ENCODE data around the gene IQSEC1.

IQSEC1 gene

GRCh38 chr3:13113346-13114330, 40.4 kb upstream of the IQSEC1 start:
- Histone ChIP-seq H3K27ac (ENCODE audit: low read length) (no peak overlapping the region), H3K4me3 (ENCODE audit: low read length) (no peak overlapping the region), H3K9me3 (ENCODE audit: control insufficient read depth, low read depth, low read length) (no peaks in the 10 kb centered on the region), H3K27me3 (ENCODE audit: control insufficient read depth, insufficient read depth, low read length) (no peaks in the 10 kb centered on the region), H3K4me1 (ENCODE audit: control insufficient read depth, low read depth, low read length) (no peaks in the 10 kb centered on the region), H3K36me3 (ENCODE audit: control insufficient read depth, low read depth, low read length) (no peaks in the 10 kb centered on the region), H3K9ac (ENCODE audit: low read length) (no peak overlapping the region)

GRCh38 chr3:13112521-13113345, 39.5 kb upstream of the IQSEC1 start:
- Histone ChIP-seq H3K9me3 (ENCODE audit: control insufficient read depth, low read depth, low read length) (no peaks in the 10 kb centered on the region), H3K9ac (ENCODE audit: low read length) (no peak overlapping the region), H3K4me3 (ENCODE audit: low read length) (no peak overlapping the region), H3K27me3 (ENCODE audit: control insufficient read depth, insufficient read depth, low read length) (no peaks in the 10 kb centered on the region), H3K36me3 (ENCODE audit: control insufficient read depth, low read depth, low read length) (no peaks in the 10 kb centered on the region), H3K27ac (ENCODE audit: low read length) (no peak overlapping the region), H3K4me1 (ENCODE audit: control insufficient read depth, low read depth, low read length) (no peaks in the 10 kb centered on the region)

DNA sequence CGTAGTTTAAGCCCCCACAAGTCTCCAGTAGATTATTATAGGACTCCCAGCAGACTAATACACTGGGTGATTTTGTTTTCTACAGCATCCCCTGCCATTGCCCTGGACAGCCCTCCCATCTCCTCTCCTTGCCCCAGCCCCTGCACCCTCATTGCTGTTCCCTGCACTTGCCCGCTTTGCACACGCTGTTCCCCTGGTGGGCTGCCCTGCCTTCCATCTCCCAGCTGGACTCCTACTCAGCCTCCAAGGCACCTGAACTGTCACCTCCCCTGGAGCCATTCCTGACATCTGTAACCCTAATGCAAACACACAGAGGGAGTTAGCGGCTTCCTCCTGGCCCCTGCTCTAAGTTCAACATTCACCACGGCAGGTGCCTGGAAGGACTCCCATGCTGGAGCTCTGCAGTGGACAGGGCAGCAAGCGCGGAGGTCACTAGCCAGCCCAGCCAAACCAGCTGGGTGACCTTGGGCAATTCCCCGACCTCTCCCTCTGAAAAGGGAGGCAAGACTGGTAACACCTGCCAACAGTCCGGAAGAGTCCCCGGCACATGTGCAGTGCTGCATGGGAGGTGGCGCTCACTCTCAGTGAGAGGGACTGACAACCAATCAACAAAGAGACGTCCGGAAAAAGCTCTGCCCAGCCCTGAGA, 38.8 kb upstream of the IQSEC1 start:
- Histone ChIP-seq H3K9ac (ENCODE audit: low read length) (no peak overlapping the region), H3K9me3 (ENCODE audit: control insufficient read depth, low read depth, low read length) (no peaks in the 10 kb centered on the region), H3K27me3 (ENCODE audit: control insufficient read depth, insufficient read depth, low read length) (no peaks in the 10 kb centered on the region), H3K36me3 (ENCODE audit: control insufficient read depth, low read depth, low read length) (no peaks in the 10 kb centered on the region), H3K4me3 (ENCODE audit: low read length) (no peak overlapping the region), H3K4me1 (ENCODE audit: control insufficient read depth, low read depth, low read length) (no peaks in the 10 kb centered on the region), H3K27ac (ENCODE audit: low read length) (no peak overlapping the region)

DNA sequence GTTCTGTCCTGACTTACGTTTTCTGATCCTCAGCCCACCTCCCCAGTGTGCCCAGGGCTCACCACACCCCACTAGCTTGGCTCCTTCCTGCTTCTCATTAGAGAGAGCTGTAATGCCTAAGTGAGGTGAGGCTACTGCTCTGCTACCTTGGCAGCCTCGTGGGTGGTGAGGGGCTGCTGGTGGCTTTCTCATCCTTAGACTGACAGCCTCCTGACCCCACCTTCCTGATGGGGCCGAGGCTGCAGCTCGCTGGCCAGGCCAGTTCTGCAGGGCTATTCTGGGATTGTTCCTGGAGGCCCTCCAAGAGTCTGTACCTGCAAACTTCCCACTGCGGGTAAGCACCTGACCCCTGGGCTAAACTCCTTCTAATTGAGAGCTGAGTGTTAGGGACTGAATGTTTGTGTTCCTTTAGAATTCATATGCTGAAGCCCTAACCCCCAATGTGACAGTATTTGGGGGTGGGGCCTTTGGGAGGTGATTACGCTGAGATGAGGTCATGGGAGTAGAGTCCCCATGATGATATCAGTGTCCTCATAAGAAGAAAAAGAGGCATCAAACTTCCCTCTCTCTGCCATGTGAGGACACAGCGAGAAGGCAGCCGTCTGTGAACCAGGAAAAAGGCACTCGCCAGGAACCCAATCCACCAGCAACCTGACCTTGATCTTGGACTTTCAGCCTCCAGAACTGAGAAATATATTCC, 38.1 kb upstream of the IQSEC1 start:
- H3K9me3 ChIP-seq (ENCODE audit: control insufficient read depth, low read depth, low read length) = no peaks in the 10 kb centered on the region
- H3K4me3 ChIP-seq (ENCODE audit: low read length) = no peak overlapping the region
- H3K27ac ChIP-seq (ENCODE audit: low read length) = no peak overlapping the region
- no peak overlapping the region for H3K9ac ChIP-seq (ENCODE audit: low read length)
- no peaks in the 10 kb centered on the region for H3K4me1 ChIP-seq (ENCODE audit: control insufficient read depth, low read depth, low read length)
- no peaks in the 10 kb centered on the region for H3K27me3 ChIP-seq (ENCODE audit: control insufficient read depth, insufficient read depth, low read length)
- H3K36me3 ChIP-seq (ENCODE audit: control insufficient read depth, low read depth, low read length) = no peaks in the 10 kb centered on the region

DNA sequence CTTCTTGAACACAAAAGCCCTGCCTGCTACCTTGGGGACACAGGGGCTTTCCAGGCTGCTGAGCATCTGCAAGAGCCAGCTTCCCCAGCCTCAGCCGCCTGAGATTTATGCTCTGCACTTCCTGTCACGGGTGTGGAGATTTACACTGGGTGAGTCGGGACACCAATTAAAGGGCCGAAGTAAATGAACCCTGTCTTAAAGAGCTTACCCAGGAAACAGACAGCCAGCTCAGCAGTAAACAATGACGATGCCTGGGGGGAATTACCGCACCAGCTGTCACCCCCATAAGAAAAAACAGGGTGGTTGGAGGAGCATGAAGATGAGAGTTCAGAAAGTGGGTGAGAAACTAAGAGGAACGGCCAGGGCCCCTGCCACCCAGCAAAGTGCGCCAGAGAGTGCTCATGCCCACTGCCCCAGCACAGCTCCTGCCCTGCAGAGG, 37.5 kb upstream of the IQSEC1 start:
- Histone ChIP-seq H3K9ac (ENCODE audit: low read length) (no peak overlapping the region), H3K4me3 (ENCODE audit: low read length) (no peak overlapping the region), H3K36me3 (ENCODE audit: control insufficient read depth, low read depth, low read length) (no peaks in the 10 kb centered on the region), H3K27me3 (ENCODE audit: control insufficient read depth, insufficient read depth, low read length) (no peaks in the 10 kb centered on the region), H3K27ac (ENCODE audit: low read length) (no peak overlapping the region), H3K4me1 (ENCODE audit: control insufficient read depth, low read depth, low read length) (no peaks in the 10 kb centered on the region), H3K9me3 (ENCODE audit: control insufficient read depth, low read depth, low read length) (no peaks in the 10 kb centered on the region)

DNA sequence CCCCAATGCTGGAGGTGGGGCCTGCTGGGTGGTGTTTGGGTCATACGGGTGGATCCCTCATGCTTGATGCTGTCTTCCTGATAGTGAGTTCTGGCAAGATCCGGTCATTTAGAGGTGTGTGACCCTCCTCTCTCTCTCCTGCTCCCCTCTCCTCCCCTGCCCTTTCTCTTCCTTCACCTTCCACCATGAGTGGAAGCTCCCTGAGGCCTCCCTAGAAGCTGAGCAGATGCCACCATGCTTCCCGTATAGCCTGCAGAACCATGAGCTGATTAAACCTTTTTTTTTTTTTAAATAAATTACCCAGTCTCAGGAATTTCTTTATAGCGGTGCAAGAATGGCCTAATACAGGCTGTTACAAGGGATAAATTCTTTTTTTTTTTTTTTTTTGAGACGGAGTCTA, 36.3 kb upstream of the IQSEC1 start:
- H3K4me1 ChIP-seq (ENCODE audit: control insufficient read depth, low read depth, low read length) = no peaks in the 10 kb centered on the region
- H3K36me3 ChIP-seq (ENCODE audit: control insufficient read depth, low read depth, low read length) = no peaks in the 10 kb centered on the region
- no peak overlapping the region for H3K9ac ChIP-seq (ENCODE audit: low read length)
- no peaks in the 10 kb centered on the region for H3K9me3 ChIP-seq (ENCODE audit: control insufficient read depth, low read depth, low read length)
- no peak overlapping the region for H3K27ac ChIP-seq (ENCODE audit: low read length)
- no peaks in the 10 kb centered on the region for H3K27me3 ChIP-seq (ENCODE audit: control insufficient read depth, insufficient read depth, low read length)
- H3K4me3 ChIP-seq (ENCODE audit: low read length) = no peak overlapping the region

DNA sequence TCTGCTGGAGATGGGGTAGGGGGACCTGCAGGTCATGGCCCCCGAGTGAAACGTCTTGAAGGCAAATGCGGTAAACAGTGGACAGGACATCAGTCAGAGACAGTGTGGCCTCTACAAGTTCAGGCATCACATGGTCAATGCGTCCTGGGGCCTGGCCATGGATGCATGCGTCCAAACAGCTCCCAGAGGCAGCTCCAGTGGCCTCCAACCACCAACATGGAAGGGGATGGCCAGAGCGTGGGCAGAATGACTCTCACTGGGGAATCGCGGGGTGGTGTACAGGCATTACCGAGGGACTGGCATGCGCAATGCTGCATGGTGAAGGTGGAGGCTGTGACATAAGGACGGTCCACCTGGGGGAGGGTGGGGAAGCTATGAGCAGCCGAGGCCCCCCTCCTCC, 35.6 kb upstream of the IQSEC1 start:
- Histone ChIP-seq H3K27ac (ENCODE audit: low read length) (no peak overlapping the region), H3K36me3 (ENCODE audit: control insufficient read depth, low read depth, low read length) (no peaks in the 10 kb centered on the region), H3K27me3 (ENCODE audit: control insufficient read depth, insufficient read depth, low read length) (no peaks in the 10 kb centered on the region), H3K4me1 (ENCODE audit: control insufficient read depth, low read depth, low read length) (no peaks in the 10 kb centered on the region), H3K4me3 (ENCODE audit: low read length) (no peak overlapping the region), H3K9me3 (ENCODE audit: control insufficient read depth, low read depth, low read length) (no peaks in the 10 kb centered on the region), H3K9ac (ENCODE audit: low read length) (no peak overlapping the region)

DNA sequence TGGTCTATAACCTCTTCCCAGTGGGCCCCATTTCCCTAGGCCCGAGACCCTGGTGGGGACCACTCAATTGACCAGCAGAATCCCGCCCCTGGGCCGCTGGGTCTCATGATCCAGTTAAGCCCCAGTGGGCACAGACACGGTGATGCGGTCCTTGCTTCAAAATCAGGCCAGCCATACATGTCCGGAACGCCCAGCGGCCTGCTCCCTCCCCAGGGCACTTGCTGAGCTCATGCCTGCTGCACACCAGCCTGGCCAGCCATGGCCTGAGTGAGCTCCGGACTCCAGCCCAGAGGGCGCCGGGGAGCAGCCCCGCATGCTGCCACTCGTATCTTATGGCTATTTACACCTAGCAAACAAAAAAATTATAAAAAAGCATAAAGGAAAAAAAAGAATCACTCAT, 34.4 kb upstream of the IQSEC1 start:
- Histone ChIP-seq H3K4me3 (ENCODE audit: low read length) (no peak overlapping the region), H3K27me3 (ENCODE audit: control insufficient read depth, insufficient read depth, low read length) (no peaks in the 10 kb centered on the region), H3K9ac (ENCODE audit: low read length) (no peak overlapping the region), H3K27ac (ENCODE audit: low read length) (no peak overlapping the region), H3K4me1 (ENCODE audit: control insufficient read depth, low read depth, low read length) (no peaks in the 10 kb centered on the region), H3K36me3 (ENCODE audit: control insufficient read depth, low read depth, low read length) (no peaks in the 10 kb centered on the region), H3K9me3 (ENCODE audit: control insufficient read depth, low read depth, low read length) (no peaks in the 10 kb centered on the region)

DNA sequence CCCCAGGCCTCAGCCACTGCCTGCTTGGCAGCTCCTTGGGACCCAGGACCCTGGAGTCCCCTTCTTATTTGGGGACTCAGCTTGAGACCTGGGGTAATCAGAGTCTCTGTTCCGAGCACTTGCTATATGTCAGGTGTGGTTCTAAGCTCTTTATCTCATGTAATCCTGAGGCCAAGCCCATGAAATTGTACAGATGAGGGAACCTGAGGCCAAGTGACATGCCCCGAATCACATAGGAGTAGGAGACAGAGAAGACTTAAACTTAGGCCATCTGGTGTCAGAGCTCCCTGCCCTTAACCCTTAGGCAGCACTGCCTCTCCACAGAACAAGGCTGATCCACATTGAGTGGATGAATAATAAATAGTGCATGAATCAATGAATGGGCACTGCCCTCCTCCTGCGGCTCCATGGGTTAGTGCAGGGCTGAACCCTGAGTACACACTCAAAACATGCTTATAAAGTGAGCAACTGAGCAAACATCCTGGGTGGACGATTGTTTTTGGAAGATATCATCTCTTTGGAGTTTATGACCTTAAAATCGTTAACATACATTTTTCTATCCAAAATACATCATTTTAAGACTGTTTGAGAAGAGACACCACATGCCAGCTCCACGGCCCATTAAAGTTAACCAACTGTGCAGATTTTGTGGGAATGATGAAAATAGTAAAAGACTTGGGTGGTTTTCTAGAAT, 33.2 kb upstream of the IQSEC1 start:
- Histone ChIP-seq H3K4me3 (ENCODE audit: low read length) (no peak overlapping the region), H3K27ac (ENCODE audit: low read length) (no peak overlapping the region), H3K9me3 (ENCODE audit: control insufficient read depth, low read depth, low read length) (no peaks in the 10 kb centered on the region), H3K9ac (ENCODE audit: low read length) (no peak overlapping the region), H3K27me3 (ENCODE audit: control insufficient read depth, insufficient read depth, low read length) (no peaks in the 10 kb centered on the region), H3K4me1 (ENCODE audit: control insufficient read depth, low read depth, low read length) (no peaks in the 10 kb centered on the region), H3K36me3 (ENCODE audit: control insufficient read depth, low read depth, low read length) (no peaks in the 10 kb centered on the region)

- Histone ChIP-seq H3K27ac (ENCODE audit: low read length) (no peak overlapping the region), H3K27me3 (ENCODE audit: control insufficient read depth, insufficient read depth, low read length) (no peaks in the 10 kb centered on the region), H3K4me1 (ENCODE audit: control insufficient read depth, low read depth, low read length) (no peaks in the 10 kb centered on the region), H3K9ac (ENCODE audit: low read length) (no peak overlapping the region), H3K36me3 (ENCODE audit: control insufficient read depth, low read depth, low read length) (no peaks in the 10 kb centered on the region), H3K4me3 (ENCODE audit: low read length) (no peak overlapping the region), H3K9me3 (ENCODE audit: control insufficient read depth, low read depth, low read length) (no peaks in the 10 kb centered on the region)
These were observed 32.6 kb upstream of the IQSEC1 start for GRCh38 chr3:13105896-13106250.

Data from iPS-18a (cell line).